HEK293T (cell line): ENCODE measurements around the gene CARD19.

ENCODE experiments used
- ARNT ChIP-seq: fragments of 450-650 bp; IDR thresholded peaks from 2 replicates; pipeline ENCODE4 v1.6.1; 2017; ENCODE audit warnings: mild to moderate bottlenecking
- BHLHE40 ChIP-seq: fragments of 450-650 bp; IDR thresholded peaks from 2 replicates; pipeline ENCODE4 v1.6.1; 2016; ENCODE audit warnings: mild to moderate bottlenecking, moderate library complexity, borderline replicate concordance
- CTBP1 ChIP-seq: fragments of 450-650 bp; IDR thresholded peaks from 2 replicates; pipeline ENCODE4 v1.6.1; 2016; ENCODE audit warnings: borderline replicate concordance
- ELF4 ChIP-seq: fragments of 450-650 bp; IDR thresholded peaks from 2 replicates; pipeline ENCODE4 v1.6.1; 2017; ENCODE audit warnings: antibody characterized with exemption
- FOXA1 ChIP-seq: fragments of 450-650 bp; IDR thresholded peaks from 2 replicates; pipeline ENCODE4 v1.6.1; 2016; ENCODE audit warnings: mild to moderate bottlenecking
- HDGF ChIP-seq: fragments of 450-650 bp; IDR thresholded peaks from 2 replicates; pipeline ENCODE4 v1.6.1; 2017; ENCODE audit warnings: antibody characterized with exemption, borderline replicate concordance
- L3MBTL2 ChIP-seq: fragments of 450-650 bp; conservative IDR thresholded peaks from 2 replicates; pipeline ENCODE4 v1.6.1; 2016; ENCODE audit warnings: mild to moderate bottlenecking
- LEF1 ChIP-seq: fragments of 450-650 bp; IDR thresholded peaks from 2 replicates; pipeline ENCODE4 v1.6.1; 2017; ENCODE audit warnings: mild to moderate bottlenecking, borderline replicate concordance
- NFRKB ChIP-seq: fragments of 450-650 bp; IDR thresholded peaks from 2 replicates; pipeline ENCODE4 v1.6.1; 2016; ENCODE audit warnings: mild to moderate bottlenecking, moderate library complexity
- SP1 ChIP-seq: fragments of 450-650 bp; IDR thresholded peaks from 2 replicates; pipeline ENCODE4 v1.6.1; 2017
- SUZ12 ChIP-seq: fragments of 450-650 bp; IDR thresholded peaks from 2 replicates; pipeline ENCODE4 v1.6.1; 2016; ENCODE audit warnings: mild to moderate bottlenecking
- ZNF384 ChIP-seq: fragments of 450-650 bp; IDR thresholded peaks from 2 replicates; pipeline ENCODE4 v1.6.1; 2016

DNA sequence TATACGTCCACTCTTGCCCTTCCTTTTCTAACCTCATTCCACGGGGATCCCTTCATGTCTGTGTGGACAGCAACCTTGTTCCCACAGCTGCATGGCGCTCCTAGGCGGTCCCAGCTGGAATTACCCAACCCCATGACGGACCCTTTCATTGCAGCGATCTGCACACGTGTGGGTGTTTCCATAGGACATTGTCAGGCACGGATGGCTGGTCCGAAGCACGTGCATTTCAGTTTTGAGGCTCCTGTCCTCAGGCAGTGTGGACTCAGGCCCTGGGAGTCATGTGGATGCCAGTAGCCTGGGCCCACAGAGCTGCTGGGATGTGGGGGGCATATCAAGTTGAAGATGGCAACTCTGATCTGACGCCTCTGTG is 15.0 kb downstream of the CARD19 start:
- TF ChIP-seq FOXA1, result no peak
- TF ChIP-seq SP1, result no peak
- TF ChIP-seq LEF1, result no peak
- no peak for TF ChIP-seq BHLHE40
- no peak for TF ChIP-seq ELF4
- no peak for TF ChIP-seq NFRKB
- TF ChIP-seq SUZ12, result no peak
- no peak for TF ChIP-seq ARNT
- no peak for TF ChIP-seq HDGF
- TF ChIP-seq L3MBTL2, result no peak
- no peak for TF ChIP-seq CTBP1
- TF ChIP-seq ZNF384, result no peak
